Fibroblast of lung (primary cell): ENCODE data around the gene COPRS.

Experiments used
- CTCF ChIP-seq, 2 donors: IDR thresholded peaks in 1 of 2; conservative IDR thresholded peaks in 1 of 2; 1 replicate in 1 of 2; 2 replicates in 1 of 2; pipeline ENCODE4 v1.5.1; 2011 to 2012; ENCODE audit warnings: low read length in 2 of 2, control low read depth in 1 of 2, inconsistent platforms in 1 of 2, low read depth in 1 of 2, mild to moderate bottlenecking in 1 of 2
- EZH2 ChIP-seq: IDR thresholded peaks from 2 replicates; pipeline ENCODE4 v1.5.1; 2012; ENCODE audit warnings: low read length, control low read depth, mild to moderate bottlenecking; ENCODE audit errors: missing control alignments

DNA sequence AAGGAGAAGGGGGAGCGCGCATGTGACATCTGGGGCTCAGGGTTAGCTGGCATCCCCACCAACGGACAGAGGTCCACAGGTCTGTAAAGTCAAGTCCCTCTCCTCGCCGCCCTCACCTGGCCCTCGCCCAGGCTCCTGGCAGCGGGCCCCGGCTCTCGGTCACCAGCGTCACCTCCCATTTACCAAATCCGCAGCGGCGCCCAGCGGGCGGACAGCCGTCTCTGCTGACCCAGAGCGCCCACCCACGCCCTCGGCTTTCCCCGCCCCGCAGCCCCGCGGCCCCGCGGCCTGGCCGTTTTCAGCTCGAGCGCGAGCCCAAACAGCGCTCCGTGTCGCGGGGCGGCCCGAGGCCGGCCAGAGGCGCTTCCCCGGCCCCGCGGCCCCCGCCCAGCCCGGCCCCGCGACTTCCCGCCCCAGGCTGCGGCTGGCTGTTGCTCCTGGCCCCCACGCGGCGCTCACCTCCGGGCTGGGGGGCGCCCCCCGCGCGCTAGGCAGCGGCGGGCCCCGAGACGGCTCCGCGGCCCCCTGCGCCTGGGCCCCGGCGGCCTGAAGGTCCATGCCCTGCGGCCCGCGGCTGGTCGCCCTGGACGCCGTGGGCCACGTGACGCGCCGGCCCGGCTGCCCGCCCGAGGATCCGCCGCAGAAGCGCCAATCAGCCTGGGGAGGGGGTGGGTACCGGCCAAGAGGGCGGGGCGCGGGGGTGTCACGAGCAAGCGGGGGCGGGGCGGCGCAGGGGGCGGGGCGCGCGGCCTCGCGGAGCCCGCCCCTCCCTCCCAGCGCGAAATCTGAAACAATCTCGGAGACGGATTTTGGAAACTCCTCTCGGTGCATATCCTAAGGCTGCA is at the start of gene COPRS:
- no peak for TF ChIP-seq CTCF (conservative IDR thresholded peaks at IDR 0.05 in 1 of 2, IDR thresholded peaks at IDR 0.05 in 1 of 2; ENCODE audit: low read depth in 1 of 2, low read length in 2 of 2)
- TF ChIP-seq EZH2 = no peak
